Upper lobe of left lung (tissue), 4 donors: Measurements from ENCODE around the gene LIX1L.

Source experiments
- CTCF ChIP-seq, 6 experiments: fragments of 450-650 bp in 4 of 6; fragments of 200-600 bp in 2 of 6; sonication (generic) in 2 of 6; IDR thresholded peaks; one replicate each; pipeline ENCODE4 v1.5.1; 2016 to 2019; ENCODE audit warnings: antibody characterized with exemption in 6 of 6
- EP300 ChIP-seq, 4 donors: sonication (generic); formaldehyde crosslinking; IDR thresholded peaks; one replicate each; pipeline ENCODE4 v1.5.1; 2017; ENCODE audit warnings: antibody characterized with exemption in 4 of 4, control low read depth in 2 of 4
- POLR2A ChIP-seq, 4 donors: fragments of 450-650 bp; IDR thresholded peaks; one replicate each; pipeline ENCODE4 v1.5.1; 2016 to 2017; ENCODE audit warnings: antibody characterized with exemption in 4 of 4, mild to moderate bottlenecking in 2 of 4
- POLR2AphosphoS5 ChIP-seq, 2 donors: sonication (generic); formaldehyde crosslinking; IDR thresholded peaks; one replicate each; pipeline ENCODE4 v1.5.1; 2017; ENCODE audit warnings: antibody characterized with exemption in 2 of 2

- TF ChIP-seq CTCF (IDR thresholded peaks at IDR 0.05) (no peak), POLR2AphosphoS5 (IDR thresholded peaks at IDR 0.05) (no peak), POLR2A (IDR thresholded peaks at IDR 0.05) (no peak), EP300 (IDR thresholded peaks at IDR 0.05) (no peak)
Measured at GRCh38 chr1:145962157-145963102, 4.6 kb upstream of the LIX1L start.
